H9 (cell line): ENCODE measurements around the gene APOM. TPM values are rescaled to one million over a fixed set of nuclear protein-coding genes. Genes with fewer than 3 reads are reported as not detected.

ENCODE experiments used
- DNase-seq: peaks from one replicate; pipeline ENCODE4 v3.0.0-alpha.2; 2017
- H2AFZ ChIP-seq: one replicate; pipeline ENCODE4 v1.6.1; 2013; ENCODE audit warnings: mild to moderate bottlenecking, low read length, control low read depth, moderate library complexity
- H2AK5ac ChIP-seq: 2 replicates; pipeline ENCODE4 v1.6.1; 2013; ENCODE audit warnings: low read length, control low read depth, mixed read lengths; ENCODE audit not compliant: insufficient read length
- H2BK120ac ChIP-seq: one replicate; pipeline ENCODE4 v1.6.1; 2013; ENCODE audit warnings: low read depth, mild to moderate bottlenecking, low read length, control low read depth, inconsistent platforms; ENCODE audit not compliant: poor library complexity, severe bottlenecking
- H2BK12ac ChIP-seq: 2 replicates; pipeline ENCODE4 v1.6.1; 2013; ENCODE audit warnings: low read length, control low read depth, mixed read lengths, low read depth; ENCODE audit not compliant: insufficient read length
- H2BK15ac ChIP-seq: 2 replicates; pipeline ENCODE4 v1.6.1; 2013; ENCODE audit warnings: low read depth, low read length, control low read depth
- H2BK20ac ChIP-seq: one replicate; pipeline ENCODE4 v1.6.1; 2013; ENCODE audit warnings: low read depth, mild to moderate bottlenecking, low read length, control low read depth, inconsistent platforms; ENCODE audit not compliant: poor library complexity, severe bottlenecking
- H2BK5ac ChIP-seq: 2 replicates; pipeline ENCODE4 v1.6.1; 2013; ENCODE audit warnings: low read length, control low read depth, mixed read lengths; ENCODE audit not compliant: insufficient read length
- H3K14ac ChIP-seq: 2 replicates; pipeline ENCODE4 v1.6.1; 2013; ENCODE audit warnings: low read length, control low read depth; ENCODE audit not compliant: insufficient read depth
- H3K18ac ChIP-seq: 2 replicates; pipeline ENCODE4 v1.6.1; 2013; ENCODE audit warnings: low read depth, mild to moderate bottlenecking, mixed read lengths, low read length, control low read depth; ENCODE audit not compliant: insufficient read length
- H3K23ac ChIP-seq: 2 replicates; pipeline ENCODE4 v1.6.1; 2013; ENCODE audit warnings: low read length, control low read depth, mixed read lengths, low read depth; ENCODE audit not compliant: insufficient read length
- H3K23me2 ChIP-seq: 2 replicates; pipeline ENCODE4 v1.6.1; 2013; ENCODE audit warnings: low read depth, mild to moderate bottlenecking, mixed read lengths, low read length, control low read depth; ENCODE audit not compliant: insufficient read length, poor library complexity, severe bottlenecking
- H3K27ac ChIP-seq: 2 replicates; pipeline ENCODE4 v1.5.1; 2013; ENCODE audit warnings: low read length, control low read depth, mixed read lengths, low read depth; ENCODE audit not compliant: insufficient read length
- H3K27me3 ChIP-seq: 2 replicates; pipeline ENCODE4 v1.6.1; 2013; ENCODE audit warnings: low read length, control low read depth, inconsistent platforms; ENCODE audit not compliant: insufficient read depth
- H3K4ac ChIP-seq: 2 replicates; pipeline ENCODE4 v1.6.1; 2013; ENCODE audit warnings: low read depth, mild to moderate bottlenecking, control low read depth, inconsistent platforms, low read length, moderate library complexity
- H3K4me1 ChIP-seq: 2 replicates; pipeline ENCODE4 v1.6.1; 2013; ENCODE audit warnings: low read length, control low read depth, inconsistent platforms; ENCODE audit not compliant: insufficient read depth
- H3K4me2 ChIP-seq: 2 replicates; pipeline ENCODE4 v1.6.1; 2013; ENCODE audit warnings: low read length, control low read depth, mixed read lengths; ENCODE audit not compliant: insufficient read length, insufficient read depth
- H3K56ac ChIP-seq: 2 replicates; pipeline ENCODE4 v1.6.1; 2013; ENCODE audit warnings: low read depth, mild to moderate bottlenecking, mixed read lengths, low read length, control low read depth; ENCODE audit not compliant: insufficient read length
- H3K79me1 ChIP-seq: 2 replicates; pipeline ENCODE4 v1.6.1; 2013; ENCODE audit warnings: low read depth, mild to moderate bottlenecking, moderate library complexity, low read length, control low read depth, inconsistent platforms; ENCODE audit not compliant: insufficient read depth, poor library complexity, severe bottlenecking
- H3K79me2 ChIP-seq: 2 replicates; pipeline ENCODE4 v1.6.1; 2013; ENCODE audit warnings: low read length, control low read depth, inconsistent platforms; ENCODE audit not compliant: insufficient read depth
- H3K9ac ChIP-seq: 2 replicates; pipeline ENCODE4 v1.6.1; 2013; ENCODE audit warnings: low read length, control low read depth, mixed read lengths; ENCODE audit not compliant: insufficient read length; ENCODE audit errors: extremely low read depth
- H3K9me3 ChIP-seq: one replicate; pipeline ENCODE4 v1.6.1; 2013; ENCODE audit warnings: low read depth, low read length, inconsistent platforms; ENCODE audit not compliant: control insufficient read depth
- H3T11ph ChIP-seq: one replicate; pipeline ENCODE4 v1.6.1; 2013; ENCODE audit warnings: mild to moderate bottlenecking, low read length, control low read depth, inconsistent platforms
- H4K20me1 ChIP-seq: one replicate; pipeline ENCODE4 v1.6.1; 2013; ENCODE audit not compliant: control insufficient read depth, insufficient read length, insufficient read depth
- H4K5ac ChIP-seq: 2 replicates; pipeline ENCODE4 v1.6.1; 2013; ENCODE audit warnings: low read depth, mild to moderate bottlenecking, mixed read lengths, low read length, control low read depth; ENCODE audit not compliant: insufficient read length
- H4K8ac ChIP-seq: replicated peaks from 2 replicates; pipeline ENCODE4 v1.6.1; 2013; ENCODE audit warnings: low read length, control low read depth, mixed read lengths, low read depth; ENCODE audit not compliant: insufficient read length
- H4K91ac ChIP-seq: 2 replicates; pipeline ENCODE4 v1.6.1; 2013; ENCODE audit warnings: low read depth, mild to moderate bottlenecking, moderate library complexity, mixed read lengths, low read length, control low read depth; ENCODE audit not compliant: insufficient read length
- H3K27ac Mint-ChIP-seq, 3 experiments: 2 replicates in 2 of 3; 3 replicates in 1 of 3; pipeline ENCODE4 v1.8.0; 2020 to 2021; ENCODE audit warnings: mixed read lengths in 3 of 3, mild to moderate bottlenecking in 1 of 3, moderate library complexity in 1 of 3
- H3K27me3 Mint-ChIP-seq: 2 replicates; pipeline ENCODE4 v1.8.0; 2021; ENCODE audit warnings: low read depth, mild to moderate bottlenecking, moderate library complexity, mixed read lengths
- H3K36me3 Mint-ChIP-seq, 3 experiments: 2 replicates in 2 of 3; 3 replicates in 1 of 3; pipeline ENCODE4 v1.8.0; 2020 to 2021; ENCODE audit warnings: low read depth in 3 of 3, mixed read lengths in 3 of 3; ENCODE audit not compliant: insufficient read depth in 1 of 3
- H3K4me1 Mint-ChIP-seq, 2 experiments: 2 replicates each; pipeline ENCODE4 v1.8.0; 2020; ENCODE audit warnings: mixed read lengths in 2 of 2
- H3K4me3 Mint-ChIP-seq, 2 experiments: 2 replicates in 1 of 2; 3 replicates in 1 of 2; pipeline ENCODE4 v1.8.0; 2020 to 2021; ENCODE audit warnings: mild to moderate bottlenecking in 2 of 2, mixed read lengths in 2 of 2, moderate library complexity in 1 of 2
- H3K9me3 Mint-ChIP-seq, 2 experiments: 2 replicates in 1 of 2; 3 replicates in 1 of 2; pipeline ENCODE4 v1.8.0; 2020; ENCODE audit warnings: mild to moderate bottlenecking in 2 of 2, mixed read lengths in 2 of 2, moderate library complexity in 1 of 2
- CTCF ChIP-seq: fragments of 200-600 bp; sonication (generic); conservative IDR thresholded peaks from 3 replicates; pipeline ENCODE4 v1.8.0; 2021; ENCODE audit warnings: antibody characterized with exemption, mild to moderate bottlenecking
- WGBS: extraction: QIAGEN DNeasy Blood & Tissue Kit; methylation state at CpG from one replicate; pipeline ENCODE4 v1.1.7; 2013; ENCODE audit warnings: missing lambda C conversion rate, low lambda C conversion rate, mixed read lengths; ENCODE audit not compliant: insufficient read length; ENCODE audit errors: extremely low coverage; 5-methylcytosine and 5-hydroxymethylcytosine counted together
- total RNA-seq: library from RNA; stranded (reverse); gene quantifications from 2 replicates; pipeline ENCODE4 v1.2.1, GENCODE V29; 2021

APOM gene
- total RNA-seq, 1 experiment from 2014 or later, result 3.6 TPM

DNA sequence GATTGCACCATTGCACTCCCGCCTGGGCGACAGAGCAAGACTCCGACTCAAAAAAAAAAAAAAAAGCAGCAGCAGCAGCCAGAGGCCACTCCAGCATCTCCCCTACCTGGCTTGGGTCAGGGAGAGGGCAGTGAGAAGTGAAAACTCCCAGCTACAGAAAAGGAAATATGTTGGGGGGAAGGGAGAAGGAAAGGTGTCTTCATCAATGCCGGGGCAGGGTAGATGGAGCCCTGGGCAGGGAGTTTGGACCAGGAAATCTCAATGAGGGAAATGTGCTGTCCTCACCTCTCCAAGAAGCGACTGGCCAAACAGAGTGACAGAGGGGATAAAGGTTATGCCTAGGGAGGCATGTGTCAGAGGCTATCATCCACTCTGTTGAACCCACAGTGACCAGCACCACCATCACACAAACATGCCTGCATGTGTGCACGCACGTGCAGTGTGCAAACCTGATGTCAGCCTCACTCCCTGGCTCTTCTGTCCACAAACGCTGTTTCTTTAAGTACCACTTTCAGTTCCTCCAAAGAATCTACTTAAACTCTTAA lies 41.5 kb upstream of the APOM start:
- Histone ChIP-seq H2AFZ (no peak overlapping the region), H3K4me2 (no peak overlapping the region), H2BK120ac (no peak overlapping the region), H4K20me1 (no peaks in the 10 kb centered on the region), H3K79me2 (no peaks in the 10 kb centered on the region), H3K56ac (no peak overlapping the region), H4K5ac (no peak overlapping the region), H3K18ac (no peak overlapping the region), H3K9ac (no peak overlapping the region), H2BK5ac (no peak overlapping the region), H2BK12ac (no peak overlapping the region), H4K8ac (no peak overlapping the region), H2BK20ac (no peak overlapping the region), H3K27ac (no peak overlapping the region), H2BK15ac (no peak overlapping the region), H3K9me3 (no peaks in the 10 kb centered on the region), H3K79me1 (no peaks in the 10 kb centered on the region), H4K91ac (no peak overlapping the region), H2AK5ac (no peak overlapping the region), H3K23me2 (no peaks in the 10 kb centered on the region), H3K23ac (no peak overlapping the region), H3K4me1 (peaks cover 14% of the 10 kb centered on the region; the same call in 1 of the 2 replicates), H3K14ac (no peak overlapping the region), H3K4ac (no peak overlapping the region), H3K27me3 (no peaks in the 10 kb centered on the region), H3T11ph (no peak overlapping the region)
- H3K9me3 Mint-ChIP-seq, result no peaks in the 10 kb centered on the region
- H3K4me3 Mint-ChIP-seq, result no peak overlapping the region
- no CpG with 5 or more reads among the region's 8 CpGs for WGBS
- no peak for DNase-seq
- no peak for TF ChIP-seq CTCF
- H3K36me3 Mint-ChIP-seq, result no peaks in the 10 kb centered on the region; a peak in 1 of 7 replicates
- H3K27me3 Mint-ChIP-seq, result no peaks in the 10 kb centered on the region
- H3K4me1 Mint-ChIP-seq, result peaks cover 23 to 31% of the 10 kb centered on the region in 2 experiments
- no peak overlapping the region for H3K27ac Mint-ChIP-seq
